CD4-positive, alpha-beta T cell treated with Interleukin-15 for 4 hours (primary cell): ENCODE results near the gene MSI2.

Experiments used
- DNase-seq: peaks from one replicate; pipeline ENCODE4 v3.0.0-alpha.2; 2020; ENCODE audit warnings: low spot score

The MSI2 gene

DNA sequence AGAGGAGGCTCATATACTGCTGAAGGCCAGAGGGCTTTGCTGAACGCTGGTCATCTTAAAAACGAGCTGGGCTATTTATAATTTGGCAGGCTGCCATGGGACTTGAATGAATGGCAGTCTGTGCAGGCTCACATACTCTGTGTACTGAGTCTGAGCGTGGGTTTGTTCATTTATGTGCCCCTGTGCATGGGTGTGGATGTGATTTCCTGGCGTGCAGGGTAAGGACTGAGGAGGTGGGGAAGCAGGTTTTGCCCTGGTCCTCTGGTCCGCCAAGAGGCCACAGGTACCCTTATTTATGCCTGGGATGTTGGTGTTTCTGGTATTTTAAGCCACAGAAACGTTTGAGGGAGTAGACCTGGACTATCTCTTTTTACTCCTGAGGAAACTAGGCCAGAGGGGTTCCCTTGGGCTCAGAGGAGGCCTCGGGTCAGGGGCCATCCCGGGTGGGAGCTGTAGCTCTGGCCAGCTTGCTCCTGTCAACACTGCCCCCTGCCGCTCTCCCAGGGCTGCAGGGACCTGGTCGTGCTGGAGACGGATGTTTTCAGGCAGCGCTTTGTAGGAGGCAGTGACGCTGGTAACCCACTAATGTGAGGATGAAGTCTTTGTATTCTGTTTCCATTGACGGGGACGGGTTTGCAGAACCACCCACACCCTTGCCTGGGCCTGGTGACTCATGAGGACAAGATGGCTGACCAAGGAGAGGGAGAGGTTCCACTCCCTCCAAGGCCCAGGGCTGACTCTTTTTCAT lies 184.4 kb downstream of the MSI2 start:
- DNase-seq, result peak; percentile 59

- DNase-seq, result no peak
Measured at GRCh38 chr17:57441270-57441600, 184.9 kb downstream of the MSI2 start.

- no peak for DNase-seq
Measured at GRCh38 chr17:57442401-57442823, 186.1 kb downstream of the MSI2 start.

DNA sequence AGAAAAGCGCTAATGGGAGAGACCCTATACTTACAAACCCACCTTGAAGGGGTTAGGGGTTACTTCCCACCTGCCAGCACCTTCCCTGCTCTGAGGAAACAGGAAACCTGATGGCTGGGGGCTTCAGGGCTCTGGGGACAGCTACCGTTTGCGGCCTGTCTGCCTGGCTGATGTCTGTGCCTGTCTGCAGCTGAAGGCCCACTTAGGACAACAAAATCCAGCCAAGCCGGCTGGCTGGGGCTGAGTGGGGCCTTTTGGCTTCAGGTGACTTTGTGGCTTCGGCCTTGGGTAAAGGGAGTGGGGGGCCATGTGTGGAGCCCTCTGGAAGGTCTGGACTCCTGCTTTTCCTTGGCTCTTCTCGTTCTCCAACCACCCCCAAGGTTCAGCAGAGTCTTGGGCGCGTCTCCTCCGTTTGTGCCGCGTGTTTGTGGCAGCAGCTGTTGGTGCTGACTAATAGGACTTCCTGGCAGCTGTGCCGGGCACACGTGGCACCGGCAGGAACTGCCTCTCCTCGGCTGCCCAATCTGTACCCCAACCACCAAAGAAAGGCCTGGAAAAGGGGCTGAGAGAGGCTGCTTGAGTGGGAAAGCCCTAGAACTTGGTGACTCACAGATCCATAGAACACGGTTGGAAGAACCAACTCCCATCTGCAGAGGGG lies 186.7 kb downstream of the MSI2 start:
- peak; percentile 43 for DNase-seq

DNA sequence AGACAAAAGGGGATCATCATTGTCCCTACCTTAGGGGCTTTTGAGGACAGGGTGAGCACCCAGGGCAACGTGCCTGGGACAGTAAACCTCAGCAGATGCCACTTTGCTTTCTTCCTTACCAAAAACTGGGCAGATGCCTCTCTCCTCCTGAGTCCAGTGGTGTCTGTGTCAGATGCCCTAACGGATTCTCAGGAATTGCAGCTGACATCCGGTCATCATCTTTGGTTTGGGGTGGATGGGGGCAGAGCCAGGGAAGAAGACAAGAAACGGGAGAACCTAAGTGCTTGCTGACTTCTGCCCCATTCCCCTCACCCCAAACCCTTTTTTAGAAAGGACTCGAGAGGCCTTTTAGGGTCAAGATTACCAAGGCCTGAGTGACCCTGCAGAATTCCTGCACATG lies 187.5 kb downstream of the MSI2 start:
- no peak for DNase-seq

- no peak for DNase-seq
Measured at GRCh38 chr17:57444682-57445450, 188.5 kb downstream of the MSI2 start.

GRCh38 chr17:57445772-57446472 lies 189.6 kb downstream of the MSI2 start:
- DNase-seq, result no peak

- DNase-seq, result no peak
Measured at GRCh38 chr17:57447357-57447989, 191.2 kb downstream of the MSI2 start.

DNA sequence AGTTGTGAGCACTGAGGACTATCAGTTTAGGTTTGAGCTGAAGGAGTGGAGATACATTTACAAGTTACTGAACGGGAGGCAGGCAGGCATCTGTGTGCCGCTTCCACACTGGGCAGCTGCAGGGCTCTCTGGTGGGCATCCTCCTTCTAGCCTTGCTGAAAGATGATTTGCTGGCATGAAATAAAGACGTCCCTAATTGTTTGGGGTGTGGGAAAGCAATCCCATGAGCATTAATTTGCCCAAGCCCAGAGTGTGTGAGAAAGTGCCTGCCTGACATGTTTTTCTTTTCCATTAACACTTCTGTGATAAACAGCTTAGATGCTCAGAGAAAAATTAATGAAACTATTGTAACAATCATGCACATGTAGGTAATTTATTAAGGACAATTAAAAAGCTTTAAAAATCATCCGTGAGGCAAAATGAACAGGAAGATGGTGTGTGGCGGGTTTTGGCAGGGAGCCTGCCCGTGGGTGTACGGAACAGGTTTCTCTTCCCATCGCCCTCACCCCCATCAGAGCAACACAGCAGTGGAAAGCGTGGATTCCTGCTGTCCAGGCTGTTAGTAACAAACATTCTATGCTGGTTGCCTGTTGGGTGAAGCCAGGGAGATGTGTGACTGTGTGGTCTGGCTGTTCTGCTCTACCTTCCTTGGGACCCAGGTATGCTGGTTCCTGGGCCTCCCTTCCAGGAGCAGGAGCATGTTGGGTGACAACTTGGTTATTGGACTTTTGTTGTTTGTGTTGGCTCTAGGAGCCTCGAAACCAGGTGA lies 191.9 kb downstream of the MSI2 start:
- DNase-seq, result no peak

DNA sequence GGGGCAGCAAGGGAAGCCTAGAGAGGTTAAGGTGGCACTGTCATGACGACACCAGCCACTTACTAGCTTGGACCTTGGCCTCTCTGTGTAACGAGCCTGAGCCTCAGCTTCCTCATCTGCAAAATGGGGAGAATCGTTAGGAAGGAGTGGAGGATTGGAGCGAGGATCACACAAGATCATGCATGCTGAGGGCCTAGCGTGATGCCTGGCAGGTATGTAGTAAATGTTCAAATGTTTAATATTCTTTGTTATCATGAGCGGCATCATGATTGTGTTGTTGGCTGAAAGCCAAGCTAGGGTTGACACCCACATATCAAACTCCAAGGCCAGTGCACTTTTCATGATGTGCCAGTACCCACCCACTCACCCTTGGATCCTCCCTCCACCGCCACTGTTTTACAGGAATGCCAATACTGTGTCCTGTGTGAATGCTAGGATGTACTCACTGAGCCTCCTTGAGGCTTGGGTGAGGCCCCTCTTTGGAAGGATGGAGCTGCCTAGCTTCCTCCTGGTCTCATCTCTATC lies 192.5 kb downstream of the MSI2 start:
- DNase-seq, result no peak

GRCh38 chr17:57451191-57451590 lies 194.9 kb downstream of the MSI2 start:
- DNase-seq, result no peak

GRCh38 chr17:57451643-57452042 lies 195.3 kb downstream of the MSI2 start:
- no peak for DNase-seq

DNA sequence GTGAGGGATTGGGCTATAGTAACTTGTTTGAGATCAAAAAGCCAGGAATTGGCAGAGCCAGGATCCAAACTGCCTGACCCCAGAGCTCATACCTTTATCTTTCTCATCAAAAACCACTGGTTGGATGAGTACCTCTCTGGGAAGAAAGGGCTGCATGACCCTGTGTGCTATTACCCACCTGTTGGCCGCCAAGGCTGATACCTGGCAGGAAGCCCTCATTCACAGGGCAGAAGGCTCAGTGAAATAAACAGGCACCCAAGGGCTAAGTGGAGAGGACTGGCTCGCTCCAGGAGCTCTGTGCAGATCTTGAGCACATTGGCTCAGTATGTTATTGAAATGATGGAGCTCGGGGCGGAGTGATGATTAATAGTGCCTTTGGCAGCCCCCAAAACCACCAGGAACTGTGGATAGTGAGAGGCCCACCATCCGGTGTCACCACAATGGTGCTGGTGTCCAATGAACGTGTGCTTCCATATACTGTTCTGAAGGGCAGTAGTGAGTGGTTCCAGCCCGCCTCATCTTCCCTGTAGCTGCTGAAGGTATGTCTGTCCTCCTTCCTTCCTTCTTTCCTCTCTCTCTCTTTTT lies 197.6 kb downstream of the MSI2 start:
- DNase-seq, result no peak

DNA sequence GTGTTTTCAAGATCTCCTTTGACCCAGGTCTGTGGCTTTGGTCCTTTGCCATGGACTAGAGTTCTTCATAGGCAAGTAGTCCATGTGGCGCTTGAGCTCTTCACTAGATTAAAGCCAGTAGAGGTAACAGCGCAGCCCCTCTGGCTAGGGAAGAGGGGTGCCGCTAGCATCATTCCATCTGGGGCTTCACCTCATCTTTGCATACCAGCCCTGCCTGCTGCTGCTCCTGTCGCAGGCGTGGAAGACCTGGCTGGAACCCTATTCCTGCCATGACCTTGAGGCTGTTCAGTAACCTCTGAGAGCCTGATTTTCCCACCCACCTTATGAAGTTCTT lies 198.4 kb downstream of the MSI2 start:
- no peak for DNase-seq

- peak; percentile 36 for DNase-seq
Measured at GRCh38 chr17:57455063-57455914, 199.0 kb downstream of the MSI2 start.

- DNase-seq, result no peak
Measured at GRCh38 chr17:57456622-57457021, 200.3 kb downstream of the MSI2 start.

GRCh38 chr17:57457188-57457587 lies 200.9 kb downstream of the MSI2 start:
- DNase-seq, result no peak

GRCh38 chr17:57458718-57459285 lies 202.5 kb downstream of the MSI2 start:
- DNase-seq, result no peak

- no peak for DNase-seq
Measured at GRCh38 chr17:57459286-57459915, 203.1 kb downstream of the MSI2 start.
